Epidermal melanocyte (primary cell): Measurements from ENCODE around the gene ADAMTS10.
"Not testable (repeated sequence)": the region's sequence is repeated elsewhere in the genome, so short reads cannot be mapped to it uniquely, and the experiment has no call there.

Experiments
- DNase-seq: peaks from one replicate; pipeline ENCODE4 v3.0.0; 2011; ENCODE audit warnings: low spot score; ENCODE audit not compliant: insufficient read length

The ADAMTS10 gene

DNA sequence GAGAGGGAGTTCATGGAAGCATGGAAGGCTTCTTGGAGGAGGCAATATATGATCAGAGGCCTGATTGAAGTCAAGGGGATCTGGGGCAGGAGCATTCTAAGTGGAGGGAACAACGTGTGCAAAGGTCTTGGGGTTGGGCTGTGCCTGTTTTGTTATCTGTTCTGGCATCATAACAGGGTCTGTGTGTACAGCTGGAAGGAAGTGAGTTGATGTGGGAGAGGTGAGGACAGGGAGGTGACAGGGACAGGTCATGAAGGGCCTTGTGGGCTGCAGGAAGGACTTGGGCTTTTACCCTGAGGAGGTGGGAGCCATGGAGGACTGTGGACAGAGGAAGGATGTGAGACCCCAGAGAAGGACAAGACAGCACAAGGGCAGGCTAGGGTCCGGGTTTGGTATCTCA is 18.7 kb upstream of the ADAMTS10 start:
- no peak for DNase-seq

GRCh38 chr19:8626842-8627241 is 16.3 kb upstream of the ADAMTS10 start:
- no peak for DNase-seq

GRCh38 chr19:8622886-8623285 is 12.4 kb upstream of the ADAMTS10 start:
- DNase-seq: not testable (repeated sequence)

DNA sequence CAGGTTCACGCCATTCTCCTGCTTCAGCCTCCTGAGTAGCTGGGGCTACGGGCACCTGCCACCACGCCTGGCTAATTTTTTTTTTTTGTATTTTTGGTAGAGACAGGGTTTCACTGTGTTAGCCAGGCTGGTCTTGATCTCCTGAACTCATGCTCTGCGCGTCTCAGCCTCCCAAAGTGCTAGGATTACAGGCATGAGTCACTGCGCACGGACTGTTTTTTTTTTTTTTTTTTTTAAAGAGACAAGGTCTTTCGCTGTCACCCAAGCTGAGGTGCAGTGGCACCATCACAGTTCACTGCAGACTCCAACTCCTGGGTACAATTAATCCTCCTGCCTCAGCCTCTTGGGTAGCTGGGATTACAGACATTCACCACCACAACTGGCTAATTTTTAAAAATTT is 8.2 kb upstream of the ADAMTS10 start:
- DNase-seq: no peak

DNA sequence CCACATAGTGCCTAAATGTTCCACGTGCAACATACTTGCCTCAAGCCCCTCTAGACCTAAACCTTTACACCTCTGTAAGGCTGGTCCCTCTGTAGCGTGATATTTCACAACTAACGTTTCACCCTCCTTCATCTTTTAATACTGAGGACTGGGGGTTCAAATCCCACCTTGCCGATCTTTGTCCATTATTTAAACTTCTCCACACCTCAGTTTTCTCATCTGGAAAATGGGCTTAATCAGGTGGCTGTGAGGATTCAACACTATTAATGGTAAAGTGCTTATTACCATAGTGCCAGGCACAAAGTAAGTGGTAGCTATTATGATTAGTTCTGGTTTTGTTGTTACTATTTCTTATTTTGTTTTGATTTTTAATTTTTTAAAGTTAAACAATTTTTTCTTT is 7.5 kb upstream of the ADAMTS10 start:
- DNase-seq: no peak

- not testable (repeated sequence) for DNase-seq
These were observed 6.8 kb upstream of the ADAMTS10 start for GRCh38 chr19:8617325-8617724.

DNA sequence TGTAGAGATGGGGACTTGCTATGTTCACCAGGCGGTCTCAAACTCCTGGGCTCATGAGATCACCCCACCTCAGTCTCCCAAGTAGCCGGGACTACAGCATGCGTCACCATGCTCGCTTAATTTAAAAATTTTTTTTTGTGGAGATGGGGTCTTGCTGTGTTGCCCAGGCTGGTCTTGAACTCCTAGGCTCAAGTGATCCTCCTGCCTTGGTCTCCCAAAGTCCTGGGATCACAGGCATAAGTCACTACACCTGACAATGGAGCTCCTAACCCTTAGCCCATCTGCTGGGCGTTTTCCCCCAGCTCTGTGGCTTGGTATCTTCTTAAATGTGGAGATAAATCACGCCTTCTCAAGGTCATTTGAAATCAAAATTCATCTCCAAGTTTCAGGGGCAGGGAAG is 6.3 kb upstream of the ADAMTS10 start:
- DNase-seq: no peak

DNA sequence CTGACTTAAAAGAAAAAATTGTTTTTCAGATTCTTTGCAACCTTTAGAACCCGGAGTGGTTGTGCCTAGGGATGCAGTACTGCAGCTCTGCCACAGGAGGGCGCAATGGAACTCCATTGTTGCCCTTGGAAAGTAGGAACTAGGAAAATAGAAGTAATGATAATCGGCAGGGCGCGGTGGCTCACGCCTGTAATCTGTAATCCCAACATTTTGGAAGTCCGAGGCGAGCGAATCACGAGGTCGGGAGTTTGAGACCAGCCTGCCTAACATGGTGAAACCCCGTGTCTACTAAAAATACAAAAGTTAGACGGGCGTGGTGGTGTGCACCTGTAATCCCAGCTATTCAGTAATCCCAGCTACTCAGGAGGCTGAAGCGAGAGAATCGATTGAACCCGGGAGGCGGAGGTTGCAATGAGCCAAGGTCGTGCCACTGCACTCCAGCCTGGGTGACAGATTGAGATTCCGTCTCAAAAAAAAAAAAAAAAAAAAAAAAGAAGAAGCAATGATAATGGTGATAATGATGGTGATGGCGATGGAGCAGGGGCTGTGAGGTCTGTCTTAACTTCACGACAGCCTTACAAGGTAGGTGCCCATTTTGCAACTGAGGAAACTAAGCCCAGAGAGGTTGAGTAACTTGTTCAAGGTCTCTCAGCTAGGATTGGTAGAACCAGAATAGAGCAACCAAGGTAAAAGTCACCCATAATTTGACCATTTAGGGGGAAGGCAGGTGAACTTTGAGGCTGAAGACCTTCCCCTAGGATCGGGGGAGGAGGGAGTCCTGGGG is 5.5 kb upstream of the ADAMTS10 start:
- no peak for DNase-seq

DNA sequence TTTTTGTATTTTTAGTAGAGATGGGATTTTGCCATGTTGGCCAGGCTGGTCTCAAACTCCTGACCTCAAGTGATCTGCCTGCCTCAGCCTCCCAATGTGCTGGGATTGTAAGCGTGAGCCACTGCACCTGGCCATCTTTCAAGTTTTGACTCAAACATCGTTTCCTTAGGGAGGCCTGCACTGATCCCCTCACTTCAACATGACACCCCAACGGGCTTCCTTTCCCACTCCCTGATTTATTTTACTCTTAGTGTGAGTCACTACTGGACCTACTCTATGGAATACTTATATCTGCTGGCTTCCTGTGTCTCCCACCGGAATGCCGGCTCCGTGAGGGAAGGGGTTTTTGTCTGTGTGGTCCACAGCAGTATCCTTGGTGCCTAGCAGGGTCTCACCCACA is 4.5 kb upstream of the ADAMTS10 start:
- no peak for DNase-seq

DNA sequence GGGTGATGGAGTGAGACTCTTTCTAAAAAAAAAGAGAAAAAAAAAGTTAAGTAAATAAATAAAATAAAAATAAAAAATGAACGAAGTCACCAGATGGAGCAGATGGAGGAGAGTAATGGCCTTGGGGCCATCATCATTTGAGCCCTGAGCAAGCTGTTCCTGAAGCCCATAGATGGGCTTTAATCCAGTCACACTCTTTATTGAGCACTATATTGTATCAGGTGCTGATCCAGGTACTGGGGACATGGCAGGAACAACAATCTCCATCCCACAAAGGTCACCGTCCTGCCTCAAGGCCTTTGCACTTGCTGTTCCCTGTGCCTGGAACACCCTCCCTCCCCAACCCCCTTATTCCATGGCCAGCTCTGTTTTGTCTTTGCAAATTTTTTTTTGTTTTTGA is 3.9 kb upstream of the ADAMTS10 start:
- no peak for DNase-seq

GRCh38 chr19:8612807-8613171 is 2.3 kb upstream of the ADAMTS10 start:
- no peak for DNase-seq

DNA sequence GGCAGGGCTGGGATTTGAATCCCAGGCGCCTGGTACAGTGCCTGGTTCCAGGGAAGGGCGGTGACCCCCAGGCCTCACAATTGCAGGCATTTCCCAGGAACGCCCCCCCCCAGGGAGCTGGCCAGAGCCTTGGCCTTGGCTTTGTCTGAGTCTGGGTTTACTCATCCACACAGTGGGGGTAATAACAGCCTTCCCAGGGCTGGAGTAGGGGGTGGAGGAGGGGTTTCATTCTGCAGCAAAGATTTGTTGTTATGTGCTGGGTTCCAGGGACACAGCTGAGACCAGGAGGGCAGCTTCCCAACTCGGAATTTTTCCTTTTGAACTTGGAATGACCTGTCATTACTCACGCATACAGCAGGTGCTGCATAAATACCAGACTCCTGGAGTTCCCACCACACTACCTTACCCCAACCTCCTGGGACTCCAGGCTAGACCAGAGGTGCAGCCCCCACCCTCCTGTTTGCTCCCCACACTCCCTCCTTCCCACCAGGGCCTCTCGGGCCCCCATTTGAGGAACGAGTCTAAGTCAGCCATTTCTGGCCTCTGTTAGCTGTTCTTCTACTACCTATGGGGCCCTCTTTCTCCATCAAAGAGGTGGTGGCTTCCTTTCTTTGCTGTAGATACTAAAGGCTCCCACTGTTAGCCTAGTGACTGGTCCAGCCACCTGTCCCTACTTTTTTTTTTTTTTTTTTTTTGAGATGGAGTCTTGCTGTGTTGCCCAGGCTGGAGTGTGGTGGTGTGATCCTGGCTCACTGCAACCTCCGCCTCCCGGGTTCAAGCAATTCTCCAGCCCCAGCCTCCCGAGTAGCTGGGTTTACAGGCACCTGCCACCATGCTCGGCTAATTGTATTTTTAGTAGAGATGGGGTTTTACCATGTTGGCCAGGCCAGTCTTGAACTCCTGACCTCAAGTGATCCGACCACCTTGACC is 1.6 kb upstream of the ADAMTS10 start:
- no peak for DNase-seq

DNA sequence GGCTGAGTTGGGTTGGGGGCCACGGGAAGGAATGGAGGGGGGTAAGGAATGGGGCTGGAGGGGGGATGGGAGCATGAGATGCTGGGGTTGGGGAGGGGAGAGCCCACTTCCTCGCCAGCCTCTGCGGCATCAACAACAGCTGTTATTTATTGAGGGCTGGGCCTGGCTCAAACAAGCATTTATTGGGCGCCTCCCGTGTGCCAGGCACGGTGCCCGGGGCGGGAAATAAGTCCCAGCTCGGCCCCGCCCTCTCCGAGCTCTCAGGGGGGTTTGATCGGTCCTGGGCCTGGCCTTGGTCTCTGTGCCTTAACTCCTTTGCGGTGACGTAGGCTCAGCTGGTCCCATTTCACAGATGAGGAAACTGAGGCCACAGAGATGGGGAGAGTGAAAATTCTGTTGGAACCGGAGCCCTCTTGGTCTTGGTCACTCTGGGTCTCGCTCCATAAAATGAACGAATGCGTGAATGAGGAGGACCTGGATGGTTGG is 919 bp upstream of the ADAMTS10 start:
- no peak for DNase-seq

- DNase-seq: no peak
These were observed 403 bp upstream of the ADAMTS10 start for GRCh38 chr19:8610936-8611300.

DNA sequence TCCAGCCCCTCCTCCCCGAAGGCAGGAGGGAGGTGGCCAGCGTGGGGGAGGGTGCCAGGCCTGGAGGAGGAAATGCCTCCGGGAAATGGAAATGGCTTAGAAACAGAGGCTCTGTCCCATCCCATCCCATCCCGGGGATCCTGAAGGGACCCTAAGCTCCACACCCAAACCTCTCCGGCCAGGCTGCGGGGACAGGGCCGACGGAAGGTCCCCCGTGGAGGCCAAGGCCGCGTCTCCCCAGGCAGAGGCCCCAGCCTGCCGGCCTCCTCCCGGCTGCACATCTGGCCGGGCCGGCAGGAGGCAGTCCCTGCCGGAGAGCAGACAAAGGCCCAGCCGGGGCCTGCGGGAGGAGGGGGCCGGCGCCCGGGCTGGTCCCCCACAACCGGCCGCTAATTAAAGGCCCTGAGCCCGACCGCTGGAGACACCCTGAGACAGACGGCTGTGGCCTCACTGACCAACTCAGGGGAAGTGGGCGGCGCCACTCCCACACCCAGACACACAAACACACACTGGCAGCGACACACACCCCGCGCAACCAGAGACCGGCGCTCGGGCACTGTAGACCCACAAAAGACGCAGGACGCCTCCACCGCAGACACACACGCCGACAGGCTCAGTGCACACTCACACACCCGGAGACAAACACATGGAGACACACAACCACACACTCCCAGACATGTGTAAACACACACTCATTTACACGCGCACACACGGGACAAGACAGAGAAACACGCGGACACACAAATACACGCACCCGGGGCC is 1.1 kb downstream of the ADAMTS10 start:
- peak; percentile 77 for DNase-seq

- no peak for DNase-seq
These were observed 1.6 kb downstream of the ADAMTS10 start for GRCh38 chr19:8608941-8609278.

- no peak for DNase-seq
These were observed 3.1 kb downstream of the ADAMTS10 start for GRCh38 chr19:8607386-8607785.

GRCh38 chr19:8605514-8605913 is 5.0 kb downstream of the ADAMTS10 start:
- DNase-seq: no peak

DNA sequence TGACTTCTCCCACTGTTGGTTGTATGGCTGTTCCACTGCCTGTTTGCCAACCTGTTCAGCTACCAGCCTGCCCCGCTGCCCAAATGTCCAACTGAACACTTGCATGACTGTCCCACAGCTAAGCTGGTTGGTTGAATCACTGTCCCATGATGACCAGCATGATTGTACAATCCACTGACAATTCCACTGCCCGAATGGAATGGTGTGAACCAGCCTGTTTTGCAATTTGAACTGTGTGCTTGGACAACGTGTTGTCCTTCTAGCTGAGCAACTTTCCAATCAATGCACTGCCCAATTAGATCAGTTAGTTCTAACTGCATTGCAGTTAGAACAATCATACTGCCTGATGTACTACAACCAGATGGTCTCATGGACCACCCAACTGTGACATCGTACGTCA is 8.7 kb downstream of the ADAMTS10 start:
- no peak for DNase-seq

- no peak for DNase-seq
These were observed 9.7 kb downstream of the ADAMTS10 start for GRCh38 chr19:8600816-8601215.

DNA sequence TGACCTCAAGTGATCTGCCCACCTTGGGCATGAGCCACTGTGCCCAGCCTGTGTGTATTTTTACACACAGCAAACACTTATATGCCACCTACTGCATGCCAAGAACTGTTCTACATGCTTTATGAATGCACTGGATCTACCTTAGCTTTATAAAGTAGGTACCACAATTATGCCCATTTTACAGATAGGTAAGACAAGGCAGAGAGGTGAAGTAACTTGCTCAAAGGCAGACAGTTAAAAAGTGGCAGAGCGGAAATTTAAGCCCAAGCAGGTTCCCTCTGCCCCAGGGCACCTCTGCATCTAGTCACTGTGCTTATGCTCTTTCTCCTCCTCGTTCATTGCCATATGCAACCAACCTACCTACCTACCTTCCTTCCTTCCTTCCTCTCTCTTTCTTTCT is 10.5 kb downstream of the ADAMTS10 start:
- DNase-seq: no peak

GRCh38 chr19:8596168-8596567 is 14.3 kb downstream of the ADAMTS10 start:
- DNase-seq: no peak
